Fibroblast of skin of right quadriceps (primary cell): ENCODE results near the gene GAL3ST2.
"Not testable (repeated sequence)": the region's sequence is repeated elsewhere in the genome, so short reads cannot be mapped to it uniquely, and the experiment has no call there.

ENCODE experiments used
- DNase-seq: peaks from one replicate; pipeline ENCODE4 v3.0.0-alpha.2; 2013

The GAL3ST2 gene

DNA sequence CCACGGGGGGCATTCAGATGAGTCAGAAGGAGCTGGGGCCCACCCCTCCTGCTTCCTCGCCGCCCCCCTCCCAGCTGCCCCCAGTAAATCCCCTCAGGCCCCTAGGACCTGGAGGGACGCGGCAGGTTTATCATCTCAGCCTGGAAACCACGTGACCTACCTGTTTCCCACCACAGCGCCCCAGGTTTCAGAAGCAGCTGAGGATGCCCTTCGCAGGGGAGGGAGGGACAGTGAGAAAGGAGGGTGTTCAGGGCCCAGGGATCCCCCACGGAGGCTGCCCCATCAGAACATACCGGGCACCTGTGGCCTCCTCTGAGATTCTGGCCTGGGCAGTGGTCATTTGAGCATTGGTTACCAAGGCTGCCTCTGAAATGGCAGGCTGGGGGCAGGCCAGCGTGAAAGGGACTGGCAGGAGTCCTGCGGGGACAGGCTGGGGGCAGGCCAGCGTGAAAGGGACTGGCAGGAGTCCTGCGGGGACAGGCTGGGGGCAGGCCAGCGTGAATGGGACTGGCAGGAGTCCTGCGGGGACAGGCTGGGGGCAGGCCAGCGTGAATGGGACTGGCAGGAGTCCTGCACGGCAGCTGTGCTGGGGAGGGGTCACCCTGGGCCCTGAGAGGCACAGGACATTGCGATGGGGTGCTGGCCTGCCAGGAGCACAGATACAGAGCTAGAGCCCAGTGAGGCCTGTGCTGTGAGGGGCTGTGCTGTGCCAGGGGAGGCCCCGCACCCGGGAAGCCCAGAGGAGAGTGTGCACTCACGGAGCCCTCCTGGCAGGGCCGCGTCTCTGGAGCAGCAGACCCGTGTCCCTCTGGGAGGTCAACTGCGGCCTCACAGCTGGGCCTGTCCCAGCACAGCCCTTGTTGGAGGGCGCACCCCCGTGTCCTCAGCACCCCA, 33.9 kb downstream of the GAL3ST2 start:
- no peak for DNase-seq

DNA sequence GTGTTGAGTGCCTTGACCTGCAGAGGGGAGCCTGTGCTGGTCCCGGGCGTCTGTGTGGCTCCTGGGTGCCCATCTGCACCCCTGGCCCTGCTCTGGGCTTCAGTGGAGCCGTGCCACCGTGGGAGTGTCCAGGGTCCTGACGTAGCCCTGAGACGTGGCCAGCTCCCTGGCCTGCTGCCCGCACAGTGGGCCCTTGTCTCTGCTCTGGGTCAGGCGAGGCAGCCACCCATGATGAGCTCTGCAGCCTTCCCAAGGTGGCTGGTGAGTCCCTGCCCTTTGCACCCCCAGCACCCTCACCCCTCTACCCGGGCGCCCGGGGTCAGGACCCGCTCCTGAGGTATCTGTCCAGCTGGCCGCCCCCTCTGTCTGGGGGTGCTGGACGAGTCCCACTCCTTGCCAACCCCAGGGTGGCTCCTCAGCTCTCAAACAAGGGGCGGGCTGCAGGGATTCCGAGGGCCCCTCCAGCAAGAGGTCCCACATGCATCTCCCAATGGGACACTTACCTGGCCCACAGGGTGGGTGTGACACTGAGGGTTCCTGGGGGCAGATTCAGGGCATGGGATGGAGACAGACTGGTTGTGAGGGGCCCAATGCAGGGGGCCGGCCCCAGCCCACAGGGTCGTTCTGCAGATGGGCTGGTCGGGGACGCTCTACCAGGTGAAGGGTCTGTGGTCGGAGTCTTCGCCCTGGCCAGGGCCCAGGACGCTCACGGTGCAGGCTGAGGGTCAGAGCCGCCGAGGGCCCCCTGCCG, 34.8 kb downstream of the GAL3ST2 start:
- DNase-seq: no peak

- no peak for DNase-seq
Measured at GRCh38 chr2:241811952-241812729, 35.5 kb downstream of the GAL3ST2 start.

- DNase-seq: no peak
Measured at GRCh38 chr2:241812730-241813643, 36.4 kb downstream of the GAL3ST2 start.

- no peak for DNase-seq
Measured at GRCh38 chr2:241813644-241814392, 37.2 kb downstream of the GAL3ST2 start.

DNA sequence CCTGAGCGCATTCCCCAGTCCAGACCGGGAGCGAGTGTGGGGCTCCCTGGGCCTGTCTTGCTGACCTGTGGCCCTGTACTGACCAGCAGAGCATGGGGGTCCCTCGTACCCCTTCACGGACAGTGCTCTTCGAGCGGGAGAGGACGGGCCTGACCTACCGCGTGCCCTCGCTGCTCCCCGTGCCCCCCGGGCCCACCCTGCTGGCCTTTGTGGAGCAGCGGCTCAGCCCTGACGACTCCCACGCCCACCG, 37.7 kb downstream of the GAL3ST2 start:
- DNase-seq: no peak

DNA sequence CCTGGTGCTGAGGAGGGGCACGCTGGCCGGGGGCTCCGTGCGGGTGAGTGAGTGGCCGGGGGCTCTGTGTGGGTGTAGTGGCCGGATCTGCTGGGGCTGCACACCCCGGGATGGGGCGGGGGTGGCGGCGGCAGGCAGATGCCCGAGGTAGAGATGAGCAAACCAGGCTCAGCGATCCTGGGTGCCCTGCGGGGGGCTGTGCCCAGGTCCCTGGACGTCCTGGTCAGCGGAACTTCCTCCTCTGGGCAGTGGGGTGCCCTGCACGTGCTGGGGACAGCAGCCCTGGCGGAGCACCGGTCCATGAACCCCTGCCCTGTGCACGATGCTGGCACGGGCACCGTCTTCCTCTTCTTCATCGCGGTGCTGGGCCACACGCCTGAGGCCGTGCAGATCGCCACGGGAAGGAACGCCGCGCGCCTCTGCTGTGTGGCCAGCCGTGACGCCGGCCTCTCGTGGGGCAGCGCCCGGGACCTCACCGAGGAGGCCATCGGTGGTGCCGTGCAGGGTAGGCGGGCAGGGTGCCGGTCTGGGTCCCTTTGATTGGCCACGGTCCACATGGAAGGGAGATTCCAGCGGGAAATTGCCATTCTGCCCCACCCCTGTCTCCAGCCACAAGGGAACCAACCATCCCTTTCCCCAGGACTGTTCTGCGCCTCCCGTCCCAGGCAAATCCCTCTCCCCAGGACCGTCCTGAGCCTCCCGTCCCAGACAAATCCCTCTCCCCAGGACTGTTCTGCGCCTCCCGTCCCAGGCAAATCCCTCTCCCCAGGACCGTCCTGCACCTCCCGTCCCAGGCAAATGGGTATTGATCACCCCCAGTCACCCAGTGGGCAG, 38.2 kb downstream of the GAL3ST2 start:
- no peak for DNase-seq

- DNase-seq: no peak
Measured at GRCh38 chr2:241815477-241816430, 39.1 kb downstream of the GAL3ST2 start.

- no peak for DNase-seq
Measured at GRCh38 chr2:241816431-241817121, 40.0 kb downstream of the GAL3ST2 start.

DNA sequence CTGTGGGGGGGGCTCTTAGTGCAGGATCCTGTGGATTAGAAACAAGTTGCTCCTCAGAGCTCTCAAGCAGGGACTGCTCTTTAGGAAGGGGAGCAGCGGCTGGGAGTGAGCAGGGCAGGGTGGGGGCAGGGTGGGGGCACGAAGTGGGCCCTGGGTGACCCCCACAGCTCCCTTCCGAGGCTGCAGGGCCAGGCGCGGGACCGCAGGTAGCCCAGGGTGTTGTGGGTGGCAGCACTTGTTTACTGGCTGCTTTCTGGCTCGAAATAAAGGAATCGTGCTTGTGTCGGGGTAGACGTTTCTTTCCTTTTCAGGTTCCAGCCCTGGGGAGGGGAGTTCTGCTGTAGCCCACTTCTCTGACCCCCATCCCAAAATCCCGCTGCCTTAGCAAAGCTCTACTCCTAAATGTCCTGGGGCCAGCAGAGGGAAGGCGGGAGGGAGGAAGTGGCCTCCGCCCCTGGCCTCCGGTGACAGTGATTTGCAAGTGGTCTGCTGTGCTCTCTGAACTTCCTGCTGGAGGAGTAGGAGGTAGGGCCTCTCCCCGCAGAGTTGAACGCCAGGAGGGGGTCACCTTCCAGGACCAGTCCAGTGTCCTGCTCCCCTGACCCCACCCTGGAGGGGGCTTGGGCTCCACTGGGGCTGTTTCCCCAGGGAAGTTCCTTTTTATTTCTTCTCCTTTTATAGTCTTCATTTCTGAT, 40.7 kb downstream of the GAL3ST2 start:
- DNase-seq: no peak

- DNase-seq: not testable (repeated sequence)
Measured at GRCh38 chr2:241817821-241818215, 41.2 kb downstream of the GAL3ST2 start.

DNA sequence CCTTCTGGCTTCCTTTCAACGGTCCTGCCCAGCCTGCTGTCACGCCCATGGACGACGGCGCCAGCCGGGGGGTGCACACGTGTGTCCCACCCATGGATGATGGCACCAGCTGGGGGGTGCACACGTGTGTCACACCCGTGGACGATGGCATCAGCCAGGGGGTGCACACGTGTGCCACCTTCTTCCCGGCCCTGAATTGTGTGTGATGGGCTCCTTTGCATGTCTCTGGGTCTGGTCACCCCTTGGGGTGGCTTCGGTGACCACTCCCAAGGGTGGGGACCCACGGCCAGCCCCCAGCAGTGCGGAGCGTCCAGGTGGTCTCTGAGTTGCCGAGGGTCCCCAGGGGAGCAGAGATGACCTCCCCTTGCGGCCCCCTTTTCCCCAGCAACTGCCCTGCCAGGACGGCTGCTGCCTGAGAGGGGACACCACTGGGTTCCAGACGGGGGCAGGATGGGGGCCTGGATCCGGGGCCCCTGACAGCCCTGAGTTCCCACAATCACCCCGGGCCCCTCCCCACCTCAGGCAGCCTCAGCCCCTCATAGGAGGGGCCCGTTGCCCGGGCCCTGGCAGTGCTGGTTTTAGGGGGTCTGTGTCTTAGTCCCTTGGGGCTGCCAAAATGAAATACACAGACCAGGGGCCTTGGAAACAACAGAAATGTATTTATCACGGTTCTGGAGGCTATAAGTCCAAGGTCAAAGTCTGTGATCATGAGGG, 41.8 kb downstream of the GAL3ST2 start:
- DNase-seq: no peak

GRCh38 chr2:241818943-241819270, 42.3 kb downstream of the GAL3ST2 start:
- DNase-seq: no peak

- not testable (repeated sequence) for DNase-seq
Measured at GRCh38 chr2:241819947-241820624, 43.5 kb downstream of the GAL3ST2 start.

DNA sequence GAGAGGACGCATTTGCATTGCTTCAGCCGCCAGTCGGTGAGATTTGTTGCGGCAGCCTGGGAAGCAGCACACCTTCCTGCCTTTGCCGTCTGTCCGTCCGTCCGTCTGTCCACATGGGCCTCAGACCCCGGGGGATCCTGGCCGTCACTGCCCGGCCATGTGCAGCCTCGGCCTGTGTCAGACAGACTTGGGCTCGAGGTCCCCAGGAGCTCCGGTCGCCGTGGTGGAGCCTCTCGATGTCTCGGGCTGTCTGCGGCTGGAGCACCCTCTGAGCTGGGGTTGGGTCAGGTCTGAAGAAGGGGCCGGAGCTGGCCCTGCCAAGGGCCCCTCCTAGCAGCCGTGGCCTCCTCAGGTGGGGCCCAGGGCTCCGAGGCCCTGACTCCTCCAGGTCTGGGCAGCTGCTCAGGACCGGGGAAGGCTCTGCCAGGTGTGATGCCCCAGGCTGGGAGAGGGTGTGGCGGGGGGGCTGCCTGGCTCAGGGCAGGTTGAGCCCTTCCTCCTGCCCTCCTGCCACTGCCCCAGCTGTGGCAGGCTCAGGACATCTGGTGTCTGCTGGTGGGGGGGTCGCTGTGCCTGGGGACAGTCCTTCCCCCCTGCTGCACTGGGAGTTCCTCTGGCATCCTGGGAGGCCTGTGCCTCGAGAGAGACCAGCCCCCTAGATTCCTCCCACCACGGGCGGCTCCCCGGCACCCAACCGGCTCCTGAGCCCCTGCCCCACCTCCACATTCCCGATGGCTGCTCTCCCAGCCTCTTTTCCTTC, 44.2 kb downstream of the GAL3ST2 start:
- DNase-seq: no peak
